ENCODE data around the gene ALDH3B2.
"Not testable (repeated sequence)": the region's sequence is repeated elsewhere in the genome, so short reads cannot be mapped to it uniquely, and the experiment has no call there.

The ALDH3B2 gene

DNA sequence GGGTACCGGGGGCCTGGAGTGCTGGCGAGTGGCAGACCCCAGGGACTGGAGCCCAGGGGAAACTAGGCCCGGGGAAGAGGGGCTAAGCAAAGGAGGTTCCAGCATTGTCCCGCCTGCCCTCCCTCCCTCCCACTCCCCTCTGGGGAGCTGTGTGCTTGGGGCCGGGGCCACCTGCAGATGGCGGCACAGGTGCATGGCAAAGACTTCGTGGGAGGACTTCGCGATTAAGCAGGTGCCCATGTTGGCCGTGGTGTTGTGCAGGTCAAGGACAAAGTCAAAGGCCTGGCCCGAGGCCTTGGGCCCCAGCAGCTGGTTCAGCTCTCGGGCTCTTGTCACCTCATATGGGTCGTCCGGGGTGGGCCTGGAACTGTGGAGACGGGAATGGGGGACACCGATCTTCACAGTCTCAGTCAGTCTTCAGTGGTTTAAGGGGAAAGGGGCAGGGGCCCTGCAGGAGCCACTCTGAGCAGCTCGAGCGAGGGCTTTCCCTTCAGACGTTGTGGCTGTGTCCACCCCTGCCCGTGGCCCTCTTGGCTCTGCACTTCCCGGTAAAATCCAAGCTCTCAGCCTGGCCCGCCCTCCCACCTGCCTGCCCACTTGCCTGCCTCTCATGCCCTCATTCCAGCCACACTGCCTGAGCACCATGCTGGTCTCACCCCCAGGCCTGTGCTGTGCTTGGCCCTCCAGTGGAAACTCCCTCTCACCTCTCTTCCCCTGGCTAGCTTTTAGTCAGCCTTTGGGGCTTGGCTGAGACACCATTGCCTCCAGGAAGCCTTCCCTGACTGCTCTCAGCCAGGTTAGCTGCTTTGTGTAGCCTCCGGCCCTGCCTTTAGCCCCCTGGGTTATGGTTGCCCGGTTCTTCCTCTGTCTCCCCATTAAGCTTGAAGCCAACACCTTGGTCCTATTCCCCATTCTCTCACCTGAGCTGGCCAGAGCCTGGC lies 28.6 kb downstream of the ALDH3B2 start:
- H3K36me3 Mint-ChIP-seq = no peaks in the 10 kb centered on the region
- peak overlapping the region; percentile 82 for H3K27ac Mint-ChIP-seq
- peak; percentile 25 for DNase-seq
- peaks cover 37% of the 10 kb centered on the region for H3K27me3 Mint-ChIP-seq
- no peak overlapping the region for H3K4me3 Mint-ChIP-seq
- peaks cover 44% of the 10 kb centered on the region for H3K4me1 Mint-ChIP-seq
- H3K9me3 Mint-ChIP-seq = peaks cover 3% of the 10 kb centered on the region
- CTCF ChIA-PET = interaction anchor here (1.1 to 11.6 kb wide), 6 partner anchors 8 to 73 kb away, joined by 3 to 91 read pairs (median 4); partner anchors contain the start of gene NUDT8

- Mint-ChIP-seq H3K27ac (no peak overlapping the region), H3K9me3 (peaks cover 3% of the 10 kb centered on the region), H3K36me3 (no peaks in the 10 kb centered on the region), H3K4me3 (no peak overlapping the region), H3K27me3 (peaks cover 40% of the 10 kb centered on the region), H3K4me1 (peaks cover 34% of the 10 kb centered on the region)
- CTCF ChIA-PET = interaction anchor here (5.0 to 11.6 kb wide), 2 partner anchors 13 to 15 kb away, joined by 33 to 91 read pairs; partner anchors contain the start of gene NUDT8
- peak; percentile 20 for DNase-seq
These were observed 29.7 kb downstream of the ALDH3B2 start for GRCh38 chr11:67644472-67645418.

- CTCF ChIA-PET = interaction anchor here (11.6 kb wide), 1 partner anchor 14 kb away, joined by 91 read pairs; the partner anchor contains the start of gene NUDT8
- H3K27me3 Mint-ChIP-seq = peaks cover 40% of the 10 kb centered on the region
- DNase-seq = peak; percentile 25
- no peak overlapping the region for H3K27ac Mint-ChIP-seq
- H3K9me3 Mint-ChIP-seq = peaks cover 3% of the 10 kb centered on the region
- H3K4me3 Mint-ChIP-seq = no peak overlapping the region
- H3K36me3 Mint-ChIP-seq = no peaks in the 10 kb centered on the region
- peaks cover 26% of the 10 kb centered on the region for H3K4me1 Mint-ChIP-seq
These were observed 30.4 kb downstream of the ALDH3B2 start for GRCh38 chr11:67644042-67644441.

- CTCF ChIA-PET = interaction anchor here (11.6 kb wide), 1 partner anchor 13 kb away, joined by 91 read pairs; the partner anchor contains the start of gene NUDT8
- Mint-ChIP-seq H3K36me3 (no peaks in the 10 kb centered on the region), H3K4me3 (no peak overlapping the region), H3K27me3 (peaks cover 40% of the 10 kb centered on the region), H3K4me1 (peaks cover 19% of the 10 kb centered on the region), H3K27ac (no peak overlapping the region), H3K9me3 (peaks cover 3% of the 10 kb centered on the region)
- peak; percentile 14 for DNase-seq
These were observed 32.0 kb downstream of the ALDH3B2 start for GRCh38 chr11:67642173-67643120.

DNA sequence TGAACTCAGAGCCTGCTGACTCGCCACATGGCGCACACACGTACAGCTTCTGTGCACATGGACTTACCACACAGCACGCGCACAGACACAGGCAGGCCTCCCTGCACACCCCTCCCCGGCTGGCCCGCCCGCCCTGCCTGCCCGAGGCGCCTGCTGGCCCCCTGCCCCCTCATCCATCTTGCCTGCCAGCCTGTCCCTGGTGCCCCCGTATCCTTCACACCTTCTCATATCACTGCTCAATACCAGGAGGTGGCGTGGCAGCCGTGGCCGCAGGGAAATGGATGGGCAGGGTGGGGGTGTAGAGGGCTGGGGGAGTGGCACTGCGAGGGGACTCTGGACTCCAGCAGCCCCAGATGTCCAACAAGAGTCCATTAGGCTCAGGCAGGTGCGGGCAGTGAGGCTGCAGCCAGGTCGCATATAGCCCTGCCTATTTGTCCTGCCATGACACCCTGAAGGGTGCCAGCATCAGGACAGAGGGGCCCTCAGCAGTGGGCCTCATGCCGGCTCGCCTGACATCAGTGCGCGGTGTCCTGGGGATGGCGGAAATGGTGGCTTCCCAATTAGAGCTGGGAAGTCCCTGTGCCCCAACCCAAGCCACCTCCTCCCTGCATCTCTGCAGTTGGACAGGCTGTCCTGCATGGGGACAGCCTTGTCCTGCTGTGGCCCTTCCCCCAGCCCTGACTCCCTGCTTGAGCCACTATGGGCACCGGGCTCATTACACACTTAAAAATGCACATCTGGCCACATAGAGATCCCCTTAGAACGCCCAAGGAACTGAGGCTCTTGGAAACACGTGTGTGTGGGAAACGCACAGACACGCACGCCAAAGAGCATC lies 32.9 kb downstream of the ALDH3B2 start:
- Mint-ChIP-seq H3K27me3 (peaks cover 31% of the 10 kb centered on the region), H3K27ac (no peak overlapping the region), H3K4me1 (peaks cover 18% of the 10 kb centered on the region), H3K36me3 (no peaks in the 10 kb centered on the region), H3K4me3 (no peak overlapping the region), H3K9me3 (peaks cover 3% of the 10 kb centered on the region)
- CTCF ChIA-PET = interaction anchor here (11.6 kb wide), 1 partner anchor 12 kb away, joined by 91 read pairs; the partner anchor contains the start of gene NUDT8
- DNase-seq = peak; percentile 6

GRCh38 chr11:67640758-67641337 lies 33.6 kb downstream of the ALDH3B2 start:
- H3K27ac Mint-ChIP-seq = no peak overlapping the region
- CTCF ChIA-PET = interaction anchor here (0.7 kb wide), 1 partner anchor 11 kb away, joined by 3 read pairs; the partner anchor contains the start of gene NUDT8
- DNase-seq = peak; percentile 17
- H3K27me3 Mint-ChIP-seq = peaks cover 30% of the 10 kb centered on the region
- peaks cover 3% of the 10 kb centered on the region for H3K9me3 Mint-ChIP-seq
- no peaks in the 10 kb centered on the region for H3K36me3 Mint-ChIP-seq
- H3K4me3 Mint-ChIP-seq = no peak overlapping the region
- peaks cover 11% of the 10 kb centered on the region for H3K4me1 Mint-ChIP-seq

DNA sequence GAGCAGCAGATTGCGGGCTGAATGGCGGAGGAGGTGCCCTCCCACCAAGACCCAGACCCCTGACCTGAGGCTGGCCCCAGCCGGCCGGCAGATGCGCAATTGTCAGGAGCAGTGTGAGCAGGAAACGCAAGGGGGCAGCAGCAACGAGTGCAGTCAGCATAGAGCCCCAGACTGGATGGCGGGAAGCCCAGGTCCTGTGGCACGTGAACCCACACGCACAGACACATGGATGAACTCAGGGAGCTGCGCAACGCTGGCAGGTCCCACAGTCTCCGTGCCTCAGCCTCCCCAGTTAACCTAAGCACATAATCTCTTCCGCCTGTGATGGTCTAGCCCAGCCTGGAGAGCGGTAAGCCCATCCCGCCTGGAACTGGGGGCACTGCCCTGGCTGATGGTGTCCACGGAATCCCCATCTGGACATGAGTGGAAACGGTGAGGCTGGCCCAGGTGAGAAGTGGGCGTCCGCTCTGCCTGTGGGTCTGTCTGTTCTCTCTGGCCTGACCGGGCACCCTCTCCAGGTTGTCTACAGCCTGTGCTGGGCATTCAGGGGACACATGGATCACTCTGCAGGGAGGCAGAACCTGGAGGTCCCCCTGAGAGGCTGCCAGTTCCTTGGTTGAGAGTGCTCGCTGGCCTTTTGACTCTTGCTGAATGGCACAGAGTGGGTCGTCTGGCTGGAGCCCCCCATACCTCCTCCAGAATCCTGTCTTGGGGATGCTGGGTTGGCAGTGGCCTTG lies 34.2 kb downstream of the ALDH3B2 start:
- peak; percentile 70 for DNase-seq
- CTCF ChIA-PET = interaction anchor here (0.7 kb wide), 1 partner anchor 11 kb away, joined by 3 read pairs; the partner anchor contains the start of gene NUDT8
- no peak overlapping the region for H3K27ac Mint-ChIP-seq

DNA sequence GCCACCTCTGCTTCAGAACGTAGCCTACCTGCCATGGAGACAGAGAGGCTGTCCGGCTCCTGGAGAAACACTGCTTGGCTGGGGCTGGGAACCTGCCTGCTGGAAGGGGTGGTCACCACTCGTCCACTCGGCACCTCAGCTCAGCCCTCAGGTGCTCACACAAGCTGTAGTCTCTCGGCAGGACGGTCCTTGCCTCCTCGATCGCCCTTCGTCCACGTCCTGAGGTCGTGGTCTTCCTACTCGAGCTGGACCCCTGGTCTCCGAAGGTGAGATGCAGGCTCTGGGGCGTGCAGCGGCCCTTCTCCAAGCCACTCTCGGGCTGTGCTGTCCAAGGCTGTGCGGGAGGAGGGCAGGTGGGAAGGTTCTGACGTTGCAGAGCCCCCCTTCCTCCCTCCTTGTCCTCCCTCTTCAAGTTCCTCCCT lies 35.0 kb downstream of the ALDH3B2 start, which contains the start of gene TBX10:
Gene TBX10, minus strand, starts transcription at position 326 of the 422 bp plus-strand sequence. Its CDS starts 291 bp downstream, at position 35.
- CTCF ChIA-PET = interaction anchor here (1.8 kb wide), 1 partner anchor 8 kb away, joined by 6 read pairs; no protein-coding TSS in a partner anchor

More for the DNA sequence above, 34.2 kb downstream of the ALDH3B2 start:
- Mint-ChIP-seq H3K27me3 (peaks cover 32% of the 10 kb centered on the region), H3K4me1 (peaks cover 8% of the 10 kb centered on the region), H3K36me3 (no peaks in the 10 kb centered on the region), H3K4me3 (no peak overlapping the region), H3K9me3 (peaks cover 3% of the 10 kb centered on the region)

GRCh38 chr11:67638535-67639437 lies 35.6 kb downstream of the ALDH3B2 start:
- Mint-ChIP-seq H3K4me3 (no peak overlapping the region), H3K27ac (no peak overlapping the region), H3K27me3 (peaks cover 36% of the 10 kb centered on the region), H3K4me1 (peaks cover 8% of the 10 kb centered on the region), H3K9me3 (no peaks in the 10 kb centered on the region), H3K36me3 (no peaks in the 10 kb centered on the region)
- CTCF ChIA-PET = interaction anchor here (0.9 to 1.8 kb wide), 3 partner anchors 7 to 11 kb away, joined by 3 to 6 read pairs (median 4); no protein-coding TSS in a partner anchor
- peak; percentile 11 for DNase-seq

More for the DNA sequence above, 35.0 kb downstream of the ALDH3B2 start, which contains the start of gene TBX10:
- H3K27me3 Mint-ChIP-seq = peaks cover 36% of the 10 kb centered on the region
- peaks cover 3% of the 10 kb centered on the region for H3K9me3 Mint-ChIP-seq
- H3K4me3 Mint-ChIP-seq = no peak within 1 kb of the TSS
- H3K27ac Mint-ChIP-seq = no peak within 1 kb of the TSS
- peaks cover 8% of the 10 kb centered on the region for H3K4me1 Mint-ChIP-seq
- DNase-seq = peak; percentile 18
- H3K36me3 Mint-ChIP-seq = no peaks in the 10 kb centered on the region

DNA sequence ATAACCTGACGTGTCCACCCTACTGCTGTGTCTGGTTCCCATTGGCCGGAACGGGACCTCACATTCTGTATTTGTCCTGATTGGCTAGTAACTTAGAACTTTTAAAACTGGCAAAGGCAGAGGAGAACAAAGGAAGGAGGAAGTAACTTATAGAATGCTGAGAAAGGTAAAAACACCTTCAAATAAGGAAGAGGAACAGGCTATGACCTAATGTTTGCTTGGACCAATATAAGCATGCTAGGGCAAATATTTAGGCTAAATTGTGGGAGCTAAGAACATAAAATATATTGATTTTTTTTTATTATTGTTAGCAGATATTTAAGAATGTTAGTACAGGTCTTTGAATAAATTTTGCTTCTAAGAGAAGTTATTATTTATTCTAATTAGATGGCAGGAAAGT lies 37.0 kb downstream of the ALDH3B2 start:
- DNase-seq, H3K4me3 Mint-ChIP-seq, H3K36me3 Mint-ChIP-seq, H3K4me1 Mint-ChIP-seq, H3K9me3 Mint-ChIP-seq, H3K27ac Mint-ChIP-seq: not testable (repeated sequence)
- peaks cover 37% of the 10 kb centered on the region for H3K27me3 Mint-ChIP-seq
- CTCF ChIA-PET = interaction anchor here (0.9 to 1.1 kb wide), 2 partner anchors 9 to 10 kb away, joined by 3 to 4 read pairs; no protein-coding TSS in a partner anchor
